NT2/D1 (cell line): Measurements from ENCODE around the gene LRRC25.

Experiments used
- SUZ12 ChIP-seq: IDR thresholded peaks from 2 replicates; pipeline ENCODE4 v1.6.1; 2011; ENCODE audit not compliant: insufficient read length, insufficient read depth; ENCODE audit errors: extremely low read depth
- ZNF274 ChIP-seq: IDR thresholded peaks from 2 replicates; pipeline ENCODE4 v1.6.1; 2011; ENCODE audit warnings: mild to moderate bottlenecking, low read depth, low read length

- TF ChIP-seq ZNF274 (no peak), SUZ12 (no peak)
Observed at GRCh38 chr19:18443406-18443805, 46.0 kb upstream of the LRRC25 start.
